HL-60 (cell line): ENCODE data around the gene PROCA1.
"Not testable (repeated sequence)": the region's sequence is repeated elsewhere in the genome, so short reads cannot be mapped to it uniquely, and the experiment has no call there.

ENCODE experiments used
- DNase-seq, 2 experiments: peaks; one replicate each; pipeline ENCODE4 v3.0.0-alpha.2; 2010 to 2020; ENCODE audit warnings: low read depth in 1 of 2, low spot score in 1 of 2
- H3K27ac ChIP-seq: fragments of 250-450 bp; sonication (Bioruptor Pico); replicated peaks from 2 replicates; pipeline ENCODE4 v1.5.1; 2020; ENCODE audit warnings: mild to moderate bottlenecking, moderate library complexity
- H3K27me3 ChIP-seq: fragments of 250-450 bp; sonication (Bioruptor Pico); 2 replicates; pipeline ENCODE4 v1.5.1; 2021; ENCODE audit warnings: mild to moderate bottlenecking, moderate library complexity; ENCODE audit not compliant: insufficient read depth, poor library complexity, severe bottlenecking
- H3K4me3 ChIP-seq: replicated peaks from 2 replicates; pipeline ENCODE4 v1.5.1; 2011; ENCODE audit warnings: mild to moderate bottlenecking, control low read depth, low read length; ENCODE audit not compliant: insufficient read depth
- GABPA ChIP-seq: IDR thresholded peaks from 2 replicates; pipeline ENCODE4 v1.6.1; 2012; ENCODE audit warnings: low read depth
- POLR2AphosphoS5 ChIP-seq: IDR thresholded peaks from 2 replicates; pipeline ENCODE4 v1.6.1; 2012; ENCODE audit warnings: low read depth
- REST ChIP-seq: IDR thresholded peaks from 2 replicates; pipeline ENCODE4 v1.6.1; 2012; ENCODE audit warnings: low read depth; ENCODE audit not compliant: insufficient replicate concordance
- SPI1 ChIP-seq: IDR thresholded peaks from 2 replicates; pipeline ENCODE4 v1.6.1; 2012; ENCODE audit warnings: low read depth, mild to moderate bottlenecking, borderline replicate concordance
- TF ChIP-seq, protein P1 (sequence below): IDR thresholded peaks from one replicate; pipeline ENCODE4 v1.5.1; 2011; ENCODE audit warnings: low read length, control low read depth, inconsistent platforms; ENCODE audit not compliant: insufficient read depth

Gene PROCA1

DNA sequence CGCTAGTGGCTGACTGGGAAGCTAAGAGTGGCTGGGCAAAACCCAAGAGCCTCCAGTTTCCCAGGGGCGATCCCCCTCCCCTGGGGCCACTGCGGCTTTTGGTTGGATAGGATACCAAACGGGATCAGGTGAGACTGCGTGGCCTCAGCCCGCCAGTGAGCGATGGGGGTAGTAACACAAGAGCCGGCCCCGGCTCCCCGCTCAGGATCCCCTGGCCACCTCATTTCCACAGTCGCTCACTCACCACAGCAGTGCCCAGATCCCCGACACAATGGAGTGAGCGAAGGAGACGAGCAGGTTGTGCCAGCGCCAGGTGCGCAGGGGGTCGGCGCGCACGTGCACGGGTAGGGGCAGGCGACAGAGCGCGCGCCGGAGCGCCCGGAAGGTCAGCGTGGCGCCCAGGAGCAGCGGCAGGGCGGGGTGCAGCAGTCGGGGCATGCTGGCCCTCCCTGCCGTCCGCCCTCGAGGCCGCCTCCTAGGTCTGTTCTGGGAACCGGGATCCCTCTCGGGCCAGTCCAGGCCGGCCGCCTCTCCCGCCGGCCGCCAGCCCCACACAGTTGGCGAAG is 14.1 kb upstream of the PROCA1 start:
- Histone ChIP-seq H3K4me3 (peak overlapping the region; percentile 68), H3K27me3 (no peaks in the 10 kb centered on the region)
- DNase-seq = peak; percentile 64 to 81

GRCh38 chr17:28725166-28725659 is 13.5 kb upstream of the PROCA1 start:
- H3K4me3 ChIP-seq = peak overlapping the region; percentile 68
- TF ChIP-seq REST = no peak
- TF ChIP-seq POLR2AphosphoS5 = peak; percentile 94

More for the DNA sequence above, 14.1 kb upstream of the PROCA1 start:
- TF ChIP-seq GABPA (no peak), POLR2AphosphoS5 (peak; percentile 2; the same call in 1 of the 2 replicates)
- peak overlapping the region; percentile 80 for H3K27ac ChIP-seq

DNA sequence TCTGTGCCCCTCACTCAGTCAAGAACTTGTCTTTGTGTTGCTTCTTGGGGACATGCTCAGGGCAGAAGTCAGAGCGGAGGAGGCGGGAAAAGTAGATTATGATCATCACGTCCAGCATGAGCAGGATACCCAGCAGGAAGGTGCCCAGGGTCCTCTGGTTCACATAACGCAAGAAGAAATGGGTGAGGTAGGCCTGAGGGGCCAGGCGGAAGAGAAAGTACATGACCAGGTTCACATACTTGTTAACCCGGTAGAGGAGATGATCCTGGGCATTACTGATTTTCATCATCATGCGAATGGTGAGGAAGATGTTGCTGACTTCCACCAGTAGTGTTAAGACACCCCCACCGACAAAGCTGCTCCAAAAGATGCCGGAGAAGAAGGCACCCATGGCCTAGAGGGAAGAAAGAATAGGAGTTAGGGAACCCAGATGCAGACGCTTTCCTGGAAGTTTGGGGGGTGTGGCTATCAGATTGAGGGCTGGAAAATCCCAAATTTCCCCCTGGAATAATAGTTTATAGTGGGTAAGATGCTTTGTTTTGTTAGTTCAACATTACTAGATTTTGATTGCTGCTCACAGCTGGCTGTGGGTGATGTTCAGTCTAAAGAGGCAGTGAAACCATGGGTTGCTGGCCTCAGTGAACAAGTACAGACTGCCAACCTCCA is 12.9 kb upstream of the PROCA1 start:
- Histone ChIP-seq H3K4me3 (peak overlapping the region; percentile 68), H3K27me3 (no peaks in the 10 kb centered on the region), H3K27ac (peak overlapping the region; percentile 80; the same call in 1 of the 2 replicates)
- DNase-seq = peak in 1 of 2 experiments; percentile 36
- no peak for TF ChIP-seq GABPA
- no peak for TF ChIP-seq SPI1
- TF ChIP-seq POLR2AphosphoS5 = peak; percentile 59; the same call in 1 of the 2 replicates
- TF ChIP-seq REST = no peak

More at GRCh38 chr17:28725166-28725659, 13.5 kb upstream of the PROCA1 start:
- Histone ChIP-seq H3K27me3 (no peaks in the 10 kb centered on the region), H3K27ac (peak overlapping the region; percentile 80)
- peak; percentile 67 to 70 for DNase-seq

DNA sequence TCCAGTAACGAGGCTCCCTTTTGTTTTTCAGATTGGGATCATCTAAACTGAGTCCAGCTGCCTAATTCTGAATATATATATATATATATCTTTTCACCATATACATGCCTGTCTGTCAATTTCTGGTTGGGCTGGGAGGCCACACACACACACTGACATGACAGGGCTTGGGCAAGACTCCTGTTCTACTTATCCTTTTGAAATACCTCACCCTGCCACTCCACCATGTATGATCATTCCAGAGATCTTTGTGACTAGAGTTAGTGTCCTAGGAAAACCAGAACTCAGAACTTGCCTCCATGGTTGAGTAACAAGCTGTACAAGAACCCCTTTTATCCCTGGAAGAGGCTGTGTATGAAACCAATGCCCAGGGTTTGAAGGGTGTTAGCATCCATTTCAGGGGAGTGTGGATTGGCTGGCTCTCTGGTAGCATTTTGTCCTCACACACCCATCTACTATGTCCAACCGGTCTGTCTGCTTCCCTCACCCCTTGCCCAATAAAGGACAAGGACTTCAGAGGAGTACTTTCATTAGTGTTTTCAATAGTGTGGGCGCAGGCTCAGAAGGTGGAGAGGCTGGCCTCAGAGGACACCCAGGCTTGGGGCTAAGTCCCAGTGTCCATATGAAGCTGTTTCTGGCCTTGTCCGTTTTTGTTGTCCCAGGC is 12.3 kb upstream of the PROCA1 start:
- not testable (repeated sequence) for H3K27ac ChIP-seq, H3K27me3 ChIP-seq, DNase-seq
- H3K4me3 ChIP-seq = peak overlapping the region; percentile 68

DNA sequence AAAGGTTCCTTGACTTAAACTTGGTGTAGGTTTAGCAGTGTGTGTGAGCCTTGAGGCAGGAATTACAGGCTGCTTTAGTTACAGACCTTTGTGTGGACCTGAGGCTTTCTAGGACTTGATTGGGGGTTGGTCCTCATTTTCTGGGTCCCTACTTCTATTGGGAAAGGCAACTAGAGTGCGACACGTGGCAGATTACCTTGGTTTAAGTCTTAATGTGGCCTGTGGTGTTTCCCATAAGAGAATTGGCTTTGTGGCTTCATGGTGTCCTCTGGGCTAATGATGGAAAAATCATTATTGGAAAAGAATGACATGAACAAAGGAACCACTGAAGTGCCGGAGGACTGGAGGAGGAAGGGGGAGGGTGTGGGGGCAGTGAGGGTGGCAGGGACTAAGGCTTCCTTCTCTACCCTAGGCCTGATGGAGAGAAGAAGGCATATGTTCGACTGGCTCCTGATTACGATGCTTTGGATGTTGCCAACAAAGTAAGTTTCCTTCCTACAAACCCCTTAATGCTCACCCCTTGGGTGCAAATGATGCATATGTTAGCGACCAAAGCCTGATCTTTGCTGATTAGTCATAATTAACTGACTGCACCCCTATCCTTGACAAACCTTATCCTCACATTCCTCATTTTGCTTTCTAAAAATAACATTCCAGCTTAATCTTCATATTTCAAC is 11.6 kb upstream of the PROCA1 start:
- Histone ChIP-seq H3K4me3 (peak overlapping the region; percentile 76), H3K27ac (no peak overlapping the region), H3K27me3 (no peaks in the 10 kb centered on the region)
- TF ChIP-seq GABPA = no peak
- no peak for TF ChIP-seq SPI1
- TF ChIP-seq, protein P1, sequence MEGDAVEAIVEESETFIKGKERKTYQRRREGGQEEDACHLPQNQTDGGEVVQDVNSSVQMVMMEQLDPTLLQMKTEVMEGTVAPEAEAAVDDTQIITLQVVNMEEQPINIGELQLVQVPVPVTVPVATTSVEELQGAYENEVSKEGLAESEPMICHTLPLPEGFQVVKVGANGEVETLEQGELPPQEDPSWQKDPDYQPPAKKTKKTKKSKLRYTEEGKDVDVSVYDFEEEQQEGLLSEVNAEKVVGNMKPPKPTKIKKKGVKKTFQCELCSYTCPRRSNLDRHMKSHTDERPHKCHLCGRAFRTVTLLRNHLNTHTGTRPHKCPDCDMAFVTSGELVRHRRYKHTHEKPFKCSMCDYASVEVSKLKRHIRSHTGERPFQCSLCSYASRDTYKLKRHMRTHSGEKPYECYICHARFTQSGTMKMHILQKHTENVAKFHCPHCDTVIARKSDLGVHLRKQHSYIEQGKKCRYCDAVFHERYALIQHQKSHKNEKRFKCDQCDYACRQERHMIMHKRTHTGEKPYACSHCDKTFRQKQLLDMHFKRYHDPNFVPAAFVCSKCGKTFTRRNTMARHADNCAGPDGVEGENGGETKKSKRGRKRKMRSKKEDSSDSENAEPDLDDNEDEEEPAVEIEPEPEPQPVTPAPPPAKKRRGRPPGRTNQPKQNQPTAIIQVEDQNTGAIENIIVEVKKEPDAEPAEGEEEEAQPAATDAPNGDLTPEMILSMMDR = no peak
- TF ChIP-seq POLR2AphosphoS5 = no peak
- TF ChIP-seq REST = no peak
- peak in 1 of 2 experiments; percentile 39 for DNase-seq
